ENCODE measurements around the gene DIP2A.

- TF ChIP-seq POLR2A (IDR thresholded peaks at IDR 0.05) (no peak), CTCF (IDR thresholded peaks at IDR 0.05) (no peak), EP300 (IDR thresholded peaks at IDR 0.05) (no peak)
Measured at GRCh38 chr21:46600305-46600704, 141.6 kb downstream of the DIP2A start.

Measured in ovary (tissue), 3 donors.